SJSA1 (cell line): ENCODE measurements around the gene RNF19B. TPM values are rescaled to one million over a fixed set of nuclear protein-coding genes. Genes with fewer than 3 reads are reported as not detected.
"Not testable (repeated sequence)": the region's sequence is repeated elsewhere in the genome, so short reads cannot be mapped to it uniquely, and the experiment has no call there.

Experiments used
- DNase-seq, 2 experiments: peaks; one replicate each; pipeline ENCODE4 v3.0.0-alpha.2; 2015 to 2020; ENCODE audit warnings: low spot score in 2 of 2, low read depth in 1 of 2
- H3K27ac ChIP-seq: fragments of 250-450 bp; sonication (Bioruptor Pico); 2 replicates; pipeline ENCODE4 v1.5.1; 2020; ENCODE audit warnings: mild to moderate bottlenecking, moderate library complexity
- H3K27me3 ChIP-seq: fragments of 250-450 bp; sonication (Bioruptor Pico); replicated peaks from 2 replicates; pipeline ENCODE4 v1.5.1; 2020; ENCODE audit warnings: mild to moderate bottlenecking, moderate library complexity
- H3K36me3 ChIP-seq: fragments of 250-450 bp; sonication (Bioruptor Pico); 2 replicates; pipeline ENCODE4 v1.5.1; 2020; ENCODE audit warnings: mild to moderate bottlenecking
- H3K4me1 ChIP-seq: fragments of 250-450 bp; sonication (Bioruptor Pico); replicated peaks from 2 replicates; pipeline ENCODE4 v1.6.1; 2021; ENCODE audit warnings: mild to moderate bottlenecking
- H3K4me3 ChIP-seq: fragments of 250-450 bp; sonication (Bioruptor Pico); 2 replicates; pipeline ENCODE4 v1.5.1; 2020; ENCODE audit warnings: mild to moderate bottlenecking
- H3K9me3 ChIP-seq: fragments of 250-450 bp; sonication (Bioruptor Pico); replicated peaks from 2 replicates; pipeline ENCODE4 v1.5.1; 2020; ENCODE audit warnings: mild to moderate bottlenecking
- total RNA-seq: library from RNA; depleted of rRNA; stranded (reverse); fragments of >200 nt; shearing (Covaris generic); gene quantifications from 2 replicates; pipeline ENCODE4 v1.2.3, GENCODE V29; 2014

RNF19B gene
- total RNA-seq, 1 experiment from 2014 or later: 9.8 TPM

GRCh38 chr1:33002006-33002405 lies 37.4 kb upstream of the RNF19B start:
- no peak for DNase-seq
- Histone ChIP-seq H3K27ac (no peak overlapping the region), H3K9me3 (no peaks in the 10 kb centered on the region), H3K36me3 (0 out of 2 replicates have a peak, but pooled peaks cover 5% of the 10 kb centered on the region), H3K4me3 (no peak overlapping the region), H3K4me1 (peaks cover 12% of the 10 kb centered on the region), H3K27me3 (no peaks in the 10 kb centered on the region)

- no peak overlapping the region for H3K27ac ChIP-seq
- H3K4me1 ChIP-seq: peaks cover 12% of the 10 kb centered on the region
- H3K9me3 ChIP-seq: no peaks in the 10 kb centered on the region
- H3K27me3 ChIP-seq: no peaks in the 10 kb centered on the region
- no peak overlapping the region for H3K4me3 ChIP-seq
- no peak for DNase-seq
- 0 out of 2 replicates have a peak, but pooled peaks cover 5% of the 10 kb centered on the region for H3K36me3 ChIP-seq
These were observed 36.7 kb upstream of the RNF19B start for GRCh38 chr1:33001282-33001681.

- no peak for DNase-seq
- no peaks in the 10 kb centered on the region for H3K9me3 ChIP-seq
- 0 out of 2 replicates have a peak, but pooled peaks cover 5% of the 10 kb centered on the region for H3K36me3 ChIP-seq
- H3K27me3 ChIP-seq: no peaks in the 10 kb centered on the region
- H3K4me1 ChIP-seq: peaks cover 12% of the 10 kb centered on the region
- no peak overlapping the region for H3K4me3 ChIP-seq
- H3K27ac ChIP-seq: no peak overlapping the region
These were observed 35.9 kb upstream of the RNF19B start for GRCh38 chr1:33000427-33001026.

- H3K27ac ChIP-seq: no peak overlapping the region
These were observed 34.4 kb upstream of the RNF19B start for GRCh38 chr1:32998997-32999396.

GRCh38 chr1:32998064-32998463 lies 33.5 kb upstream of the RNF19B start:
- Histone ChIP-seq H3K36me3 (0 out of 2 replicates have a peak, but pooled peaks cover 5% of the 10 kb centered on the region), H3K9me3 (no peaks in the 10 kb centered on the region), H3K4me3 (no peak overlapping the region), H3K4me1 (peaks cover 13% of the 10 kb centered on the region), H3K27ac (no peak overlapping the region), H3K27me3 (no peaks in the 10 kb centered on the region)
- DNase-seq: no peak

More at GRCh38 chr1:32998997-32999396, 34.4 kb upstream of the RNF19B start:
- Histone ChIP-seq H3K9me3 (no peaks in the 10 kb centered on the region), H3K4me1 (peaks cover 12% of the 10 kb centered on the region), H3K4me3 (no peak overlapping the region), H3K36me3 (0 out of 2 replicates have a peak, but pooled peaks cover 5% of the 10 kb centered on the region), H3K27me3 (no peaks in the 10 kb centered on the region)
- DNase-seq: no peak

- Histone ChIP-seq H3K4me1 (peaks cover 19% of the 10 kb centered on the region), H3K4me3 (no peak overlapping the region), H3K27ac (no peak overlapping the region), H3K9me3 (no peaks in the 10 kb centered on the region), H3K27me3 (no peaks in the 10 kb centered on the region), H3K36me3 (0 out of 2 replicates have a peak, but pooled peaks cover 5% of the 10 kb centered on the region)
- DNase-seq: no peak
These were observed 32.8 kb upstream of the RNF19B start for GRCh38 chr1:32997381-32997891.

GRCh38 chr1:32993324-32993636 lies 28.7 kb upstream of the RNF19B start:
- H3K36me3 ChIP-seq, H3K4me3 ChIP-seq, H3K27ac ChIP-seq, DNase-seq, H3K27me3 ChIP-seq, H3K9me3 ChIP-seq: not testable (repeated sequence)
- H3K4me1 ChIP-seq: peaks cover 51% of the 10 kb centered on the region

GRCh38 chr1:32992489-32993323 lies 28.1 kb upstream of the RNF19B start:
- no peaks in the 10 kb centered on the region for H3K27me3 ChIP-seq
- no peaks in the 10 kb centered on the region for H3K9me3 ChIP-seq
- no peaks in the 10 kb centered on the region for H3K36me3 ChIP-seq
- peak overlapping the region; percentile 16 for H3K27ac ChIP-seq
- peaks cover 46% of the 10 kb centered on the region for H3K4me1 ChIP-seq
- peak; percentile 81 to 88 for DNase-seq
- no peak overlapping the region for H3K4me3 ChIP-seq

- Histone ChIP-seq H3K4me1 (peaks cover 40% of the 10 kb centered on the region), H3K4me3 (no peak overlapping the region), H3K27me3 (no peaks in the 10 kb centered on the region), H3K27ac (no peak overlapping the region), H3K36me3 (no peaks in the 10 kb centered on the region), H3K9me3 (no peaks in the 10 kb centered on the region)
- DNase-seq: no peak
These were observed 27.3 kb upstream of the RNF19B start for GRCh38 chr1:32991819-32992488.

GRCh38 chr1:32991386-32991785 lies 26.8 kb upstream of the RNF19B start:
- no peak overlapping the region for H3K27ac ChIP-seq
- no peaks in the 10 kb centered on the region for H3K9me3 ChIP-seq
- peak in 1 of 2 experiments; percentile 55 for DNase-seq
- H3K4me1 ChIP-seq: peaks cover 40% of the 10 kb centered on the region
- H3K36me3 ChIP-seq: no peaks in the 10 kb centered on the region
- no peak overlapping the region for H3K4me3 ChIP-seq
- H3K27me3 ChIP-seq: no peaks in the 10 kb centered on the region

- Histone ChIP-seq H3K36me3 (no peaks in the 10 kb centered on the region), H3K4me3 (no peak overlapping the region), H3K9me3 (no peaks in the 10 kb centered on the region), H3K4me1 (peaks cover 40% of the 10 kb centered on the region), H3K27ac (no peak overlapping the region), H3K27me3 (no peaks in the 10 kb centered on the region)
- DNase-seq: no peak
These were observed 26.3 kb upstream of the RNF19B start for GRCh38 chr1:32990887-32991286.

GRCh38 chr1:32989160-32990050 lies 24.8 kb upstream of the RNF19B start:
- peak; percentile 74 to 76 for DNase-seq
- Histone ChIP-seq H3K9me3 (no peaks in the 10 kb centered on the region), H3K4me1 (peaks cover 47% of the 10 kb centered on the region), H3K27ac (peak overlapping the region; percentile 31), H3K27me3 (no peaks in the 10 kb centered on the region), H3K36me3 (no peaks in the 10 kb centered on the region), H3K4me3 (no peak overlapping the region)

GRCh38 chr1:32988665-32989064 lies 24.1 kb upstream of the RNF19B start:
- no peak for DNase-seq

More at GRCh38 chr1:32988665-32989064, 24.1 kb upstream of the RNF19B start:
- no peak overlapping the region; the same call in none of the 2 replicates for H3K27ac ChIP-seq
- no peaks in the 10 kb centered on the region for H3K36me3 ChIP-seq
- no peaks in the 10 kb centered on the region for H3K27me3 ChIP-seq
- peaks cover 50% of the 10 kb centered on the region for H3K4me1 ChIP-seq
- no peak overlapping the region for H3K4me3 ChIP-seq
- no peaks in the 10 kb centered on the region for H3K9me3 ChIP-seq
